K562 (cell line): ENCODE measurements around the gene MAPT. TPM values are rescaled to one million over a fixed set of nuclear protein-coding genes. Genes with fewer than 3 reads are reported as not detected.

Experiments
- DDX20 ChIP-seq: fragments of 450-650 bp; IDR thresholded peaks from 2 replicates; pipeline ENCODE4 v1.6.1; 2016; ENCODE audit warnings: missing genetic modification characterization, low read depth, mild to moderate bottlenecking, missing compliant biosample characterization, moderate library complexity
- HNRNPUL1 ChIP-seq: fragments of 200-400 bp; formaldehyde crosslinking; IDR thresholded peaks from 2 replicates; pipeline ENCODE4 v1.6.1; 2017; ENCODE audit warnings: low read length
- MEIS2 ChIP-seq: fragments of 450-650 bp; IDR thresholded peaks from 2 replicates; pipeline ENCODE4 v1.6.1; 2014; ENCODE audit warnings: mild to moderate bottlenecking; ENCODE audit not compliant: partially characterized antibody
- NRF1 ChIP-seq, 2 experiments: fragments of 450-650 bp; IDR thresholded peaks in 1 of 2; conservative IDR thresholded peaks in 1 of 2; 2 replicates each; pipeline ENCODE4 v1.6.1; 2014; ENCODE audit warnings: mild to moderate bottlenecking in 2 of 2
- PHF8 ChIP-seq: fragments of 200-600 bp; sonication (generic); IDR thresholded peaks from 2 replicates; pipeline ENCODE4 v1.6.1; 2012; ENCODE audit warnings: mixed run types, mild to moderate bottlenecking, inconsistent platforms, low read length, moderate library complexity, borderline replicate concordance
- POLR2H ChIP-seq: IDR thresholded peaks from 2 replicates; pipeline ENCODE4 v1.6.1; 2016; ENCODE audit warnings: missing genetic modification characterization, low read depth, mild to moderate bottlenecking, control low read depth, missing compliant biosample characterization, moderate library complexity
- SIN3B ChIP-seq: fragments of 450-650 bp; IDR thresholded peaks from 2 replicates; pipeline ENCODE4 v1.6.1; 2017; ENCODE audit warnings: low read depth, mild to moderate bottlenecking, moderate library complexity
- TEAD1 ChIP-seq, 2 experiments: fragments of 450-650 bp in 1 of 2; sonication (generic) in 1 of 2; formaldehyde crosslinking; IDR thresholded peaks; 2 replicates each; pipeline versions ENCODE4 v1.4.0 to v1.8.0; 2020 to 2022; ENCODE audit warnings: mild to moderate bottlenecking in 2 of 2, missing genetic modification reagents in 1 of 2
- THRAP3 ChIP-seq: fragments of 450-650 bp; IDR thresholded peaks from 2 replicates; pipeline ENCODE4 v1.6.1; 2016; ENCODE audit warnings: mild to moderate bottlenecking, inconsistent platforms, borderline replicate concordance
- ZC3H11A ChIP-seq: IDR thresholded peaks from 2 replicates; pipeline ENCODE4 v1.6.1; 2012; ENCODE audit warnings: low read depth, low read length, improper control_type of control experiment
- ZNF165 ChIP-seq: fragments of 250-450 bp; sonication (Bioruptor Pico); IDR thresholded peaks from 2 replicates; pipeline ENCODE4 v1.4.0; 2020; ENCODE audit warnings: borderline replicate concordance
- ZNF224 ChIP-seq: sonication (generic); formaldehyde crosslinking; IDR thresholded peaks from 2 replicates; pipeline ENCODE4 v1.8.0; 2022; ENCODE audit warnings: mild to moderate bottlenecking, missing genetic modification reagents
- ZNF707 ChIP-seq: fragments of 250-450 bp; sonication (Bioruptor Pico); conservative IDR thresholded peaks from 2 replicates; pipeline ENCODE4 v1.8.0; 2022; ENCODE audit warnings: inconsistent platforms, mild to moderate bottlenecking, moderate library complexity
- polyA plus RNA-seq, 8 experiments: library from polyadenylated mRNA; depleted of rRNA in 4 of 8; stranded (reverse) in 5 of 8; unstranded in 3 of 8; fragments of >200 nt; fragmentation: Nextera tagmentation in 2 of 8; fragmentation: Illumina TruSeq in 1 of 8; extraction: Ambion mirVana in 2 of 8; extraction: Trizol in 1 of 8; gene quantifications; 2 replicates each; pipeline versions ENCODE4 v1.2.1 to v1.2.3, GENCODE V29; 2011 to 2014; ENCODE audit warnings: inconsistent platforms in 1 of 8, missing spikeins in 1 of 8
- total RNA-seq, 7 experiments: library from RNA; depleted of rRNA in 6 of 7; stranded (reverse); fragments of >200 nt in 6 of 7; fragmentation: Illumina TruSeq in 2 of 7; extraction: Trizol in 2 of 7; gene quantifications; 2 replicates each; pipeline versions ENCODE4 v1.2.1 to v1.2.3, GENCODE V29; 2011 to 2021; ENCODE audit warnings: low replicate concordance in 1 of 7
- TF ChIP-seq, protein P1 (sequence below): fragments of 450-650 bp; IDR thresholded peaks from one replicate; pipeline ENCODE4 v1.6.1; 2018; ENCODE audit warnings: mild to moderate bottlenecking, moderate library complexity; ENCODE audit not compliant: partially characterized antibody
- TF ChIP-seq, protein P2 (sequence below), 2 experiments: fragments of 250-450 bp in 1 of 2; fragments of 450-650 bp in 1 of 2; sonication (Bioruptor Pico) in 1 of 2; IDR thresholded peaks; 2 replicates each; pipeline versions ENCODE4 v1.6.1 to v1.8.0; 2016 to 2021; ENCODE audit warnings: mild to moderate bottlenecking in 2 of 2, moderate library complexity in 2 of 2, missing compliant biosample characterization in 1 of 2, missing genetic modification characterization in 1 of 2
- TF ChIP-seq, protein P3 (sequence below), 2 experiments: fragments of 150-350 bp in 1 of 2; IDR thresholded peaks; 2 replicates each; pipeline ENCODE4 v1.6.1; 2012 to 2016; ENCODE audit warnings: low read depth in 2 of 2, low read length in 2 of 2, mild to moderate bottlenecking in 1 of 2, moderate library complexity in 1 of 2
- TF ChIP-seq, protein P4 (sequence below): fragments of 250-450 bp; sonication (Bioruptor Pico); IDR thresholded peaks from 2 replicates; pipeline ENCODE4 v1.4.0; 2020; ENCODE audit warnings: mild to moderate bottlenecking

The MAPT gene
- total and polyA plus RNA-seq, 9 of the 15 experiments (the other 6 are each of a cell fraction or from before 2014, with no cell fraction given): 0.04 to 1.1 (median 0.36) TPM

DNA sequence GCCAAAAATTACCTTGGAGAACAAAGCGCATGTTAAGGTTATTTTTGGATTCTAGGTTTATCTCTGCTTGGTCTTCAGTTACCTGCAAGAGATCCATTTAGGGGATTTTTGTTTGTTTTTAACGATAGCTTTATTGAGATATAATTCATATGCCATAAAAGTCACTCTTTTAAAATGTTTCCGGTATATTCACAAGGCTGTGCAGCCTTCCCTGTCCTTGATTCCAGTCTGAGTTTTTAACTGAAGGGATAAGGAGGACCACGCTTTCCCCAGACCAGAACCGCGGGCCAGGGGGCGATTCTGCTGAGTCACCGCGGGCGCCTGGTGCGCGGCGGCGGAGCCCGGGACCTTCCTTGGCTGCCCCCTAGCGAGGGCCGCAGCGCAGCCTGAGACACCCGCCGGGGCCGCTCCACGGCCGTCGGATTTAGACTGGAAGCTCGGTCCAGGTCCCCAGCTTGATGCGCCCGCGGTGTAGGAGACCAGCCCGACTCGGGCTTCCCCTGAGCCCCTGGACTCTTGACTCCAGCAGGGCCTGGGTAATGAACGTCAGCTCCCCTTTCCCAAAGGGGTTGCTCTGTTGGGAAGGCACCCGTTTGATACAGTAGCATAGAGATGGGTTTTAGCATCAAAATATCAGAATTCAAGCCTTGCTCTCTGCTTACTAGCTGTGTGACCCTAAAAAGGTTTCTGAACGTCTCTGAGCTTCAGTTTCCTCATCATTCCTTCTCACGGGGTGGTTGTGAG lies 54.7 kb downstream of the MAPT start (continued):
- TF ChIP-seq ZNF707 (CRISPR knock-in tag): no peak
- 0 out of 2 replicates have a peak, but pooled peaks have one; percentile 23 for TF ChIP-seq SIN3B
- TF ChIP-seq, protein P1, sequence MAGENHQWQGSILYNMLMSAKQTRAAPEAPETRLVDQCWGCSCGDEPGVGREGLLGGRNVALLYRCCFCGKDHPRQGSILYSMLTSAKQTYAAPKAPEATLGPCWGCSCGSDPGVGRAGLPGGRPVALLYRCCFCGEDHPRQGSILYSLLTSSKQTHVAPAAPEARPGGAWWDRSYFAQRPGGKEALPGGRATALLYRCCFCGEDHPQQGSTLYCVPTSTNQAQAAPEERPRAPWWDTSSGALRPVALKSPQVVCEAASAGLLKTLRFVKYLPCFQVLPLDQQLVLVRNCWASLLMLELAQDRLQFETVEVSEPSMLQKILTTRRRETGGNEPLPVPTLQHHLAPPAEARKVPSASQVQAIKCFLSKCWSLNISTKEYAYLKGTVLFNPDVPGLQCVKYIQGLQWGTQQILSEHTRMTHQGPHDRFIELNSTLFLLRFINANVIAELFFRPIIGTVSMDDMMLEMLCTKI: no peak
- TF ChIP-seq, protein P2, sequence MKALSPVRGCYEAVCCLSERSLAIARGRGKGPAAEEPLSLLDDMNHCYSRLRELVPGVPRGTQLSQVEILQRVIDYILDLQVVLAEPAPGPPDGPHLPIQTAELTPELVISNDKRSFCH (CRISPR knock-in tag; IDR thresholded peaks at IDR 0.05): no peak
- TF ChIP-seq, protein P2 (tag; IDR thresholded peaks at IDR 0.05): no peak
- no peak for TF ChIP-seq POLR2H
- TF ChIP-seq MEIS2: no peak
- TF ChIP-seq, protein P3, sequence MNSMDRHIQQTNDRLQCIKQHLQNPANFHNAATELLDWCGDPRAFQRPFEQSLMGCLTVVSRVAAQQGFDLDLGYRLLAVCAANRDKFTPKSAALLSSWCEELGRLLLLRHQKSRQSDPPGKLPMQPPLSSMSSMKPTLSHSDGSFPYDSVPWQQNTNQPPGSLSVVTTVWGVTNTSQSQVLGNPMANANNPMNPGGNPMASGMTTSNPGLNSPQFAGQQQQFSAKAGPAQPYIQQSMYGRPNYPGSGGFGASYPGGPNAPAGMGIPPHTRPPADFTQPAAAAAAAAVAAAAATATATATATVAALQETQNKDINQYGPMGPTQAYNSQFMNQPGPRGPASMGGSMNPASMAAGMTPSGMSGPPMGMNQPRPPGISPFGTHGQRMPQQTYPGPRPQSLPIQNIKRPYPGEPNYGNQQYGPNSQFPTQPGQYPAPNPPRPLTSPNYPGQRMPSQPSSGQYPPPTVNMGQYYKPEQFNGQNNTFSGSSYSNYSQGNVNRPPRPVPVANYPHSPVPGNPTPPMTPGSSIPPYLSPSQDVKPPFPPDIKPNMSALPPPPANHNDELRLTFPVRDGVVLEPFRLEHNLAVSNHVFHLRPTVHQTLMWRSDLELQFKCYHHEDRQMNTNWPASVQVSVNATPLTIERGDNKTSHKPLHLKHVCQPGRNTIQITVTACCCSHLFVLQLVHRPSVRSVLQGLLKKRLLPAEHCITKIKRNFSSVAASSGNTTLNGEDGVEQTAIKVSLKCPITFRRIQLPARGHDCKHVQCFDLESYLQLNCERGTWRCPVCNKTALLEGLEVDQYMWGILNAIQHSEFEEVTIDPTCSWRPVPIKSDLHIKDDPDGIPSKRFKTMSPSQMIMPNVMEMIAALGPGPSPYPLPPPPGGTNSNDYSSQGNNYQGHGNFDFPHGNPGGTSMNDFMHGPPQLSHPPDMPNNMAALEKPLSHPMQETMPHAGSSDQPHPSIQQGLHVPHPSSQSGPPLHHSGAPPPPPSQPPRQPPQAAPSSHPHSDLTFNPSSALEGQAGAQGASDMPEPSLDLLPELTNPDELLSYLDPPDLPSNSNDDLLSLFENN (IDR thresholded peaks at IDR 0.05; ENCODE audit: low read depth in 2 of 2, low read length in 2 of 2): no peak
- TF ChIP-seq TEAD1 (CRISPR knock-in tag; IDR thresholded peaks at IDR 0.05): peak in 1 of 2 experiments; percentile 40; a peak in 1 of 4 replicates
- TF ChIP-seq THRAP3: no peak
- peak; percentile 34 to 38; a peak in 3 of 4 replicates for TF ChIP-seq NRF1 (conservative IDR thresholded peaks at IDR 0.05 in 1 of 2, IDR thresholded peaks at IDR 0.05 in 1 of 2)
- TF ChIP-seq ZC3H11A: no peak
- no peak for TF ChIP-seq DDX20 (tag)
- TF ChIP-seq ZNF165 (CRISPR knock-in tag): no peak
- no peak for TF ChIP-seq PHF8
- TF ChIP-seq ZNF224: no peak
- no peak for TF ChIP-seq HNRNPUL1
- TF ChIP-seq, protein P4, sequence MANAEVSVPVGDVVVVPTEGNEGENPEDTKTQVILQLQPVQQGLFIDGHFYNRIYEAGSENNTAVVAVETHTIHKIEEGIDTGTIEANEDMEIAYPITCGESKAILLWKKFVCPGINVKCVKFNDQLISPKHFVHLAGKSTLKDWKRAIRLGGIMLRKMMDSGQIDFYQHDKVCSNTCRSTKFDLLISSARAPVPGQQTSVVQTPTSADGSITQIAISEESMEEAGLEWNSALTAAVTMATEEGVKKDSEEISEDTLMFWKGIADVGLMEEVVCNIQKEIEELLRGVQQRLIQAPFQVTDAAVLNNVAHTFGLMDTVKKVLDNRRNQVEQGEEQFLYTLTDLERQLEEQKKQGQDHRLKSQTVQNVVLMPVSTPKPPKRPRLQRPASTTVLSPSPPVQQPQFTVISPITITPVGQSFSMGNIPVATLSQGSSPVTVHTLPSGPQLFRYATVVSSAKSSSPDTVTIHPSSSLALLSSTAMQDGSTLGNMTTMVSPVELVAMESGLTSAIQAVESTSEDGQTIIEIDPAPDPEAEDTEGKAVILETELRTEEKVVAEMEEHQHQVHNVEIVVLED: no peak
